BJ (cell line): ENCODE data around the gene CACNA1C. TPM values are rescaled to one million over a fixed set of nuclear protein-coding genes. Genes with fewer than 3 reads are reported as not detected.

Experiments
- CTCF ChIA-PET: fragments of 350-600 bp; formaldehyde crosslinking; extraction: SDS; loops from one replicate; lab custom pipeline; 2021; ENCODE audit warnings: antibody characterized with exemption, inconsistent platforms; lab: Yijun Ruan, JAX
- POLR2A ChIA-PET: fragments of 300-600 bp; sonication (Branson Sonifier 250); formaldehyde crosslinking; extraction: SDS; loops from one replicate; lab custom pipeline; 2021; ENCODE audit warnings: antibody characterized with exemption; lab: Charles Lee
- DNase-seq: peaks from one replicate; pipeline ENCODE4 v3.0.0-alpha.2; 2011; ENCODE audit warnings: low read depth
- H3K27me3 ChIP-seq: 2 replicates; pipeline ENCODE4 v1.6.0; 2011; ENCODE audit warnings: low read length; ENCODE audit not compliant: control insufficient read depth, insufficient read depth
- H3K36me3 ChIP-seq: 2 replicates; pipeline ENCODE4 v1.5.1; 2011; ENCODE audit warnings: low read length; ENCODE audit not compliant: control insufficient read depth, insufficient read depth
- H3K4me3 ChIP-seq: 2 replicates; pipeline ENCODE4 v1.5.1; 2011; ENCODE audit warnings: low read depth, mild to moderate bottlenecking, control low read depth, low read length
- polyA plus RNA-seq: library from polyadenylated mRNA; depleted of rRNA; stranded (reverse); fragments of >200 nt; gene quantifications from 2 replicates; pipeline ENCODE4 v1.2.3, GENCODE V29; 2011
- TF ChIP-seq, protein P1 (sequence below): IDR thresholded peaks from 2 replicates; pipeline ENCODE4 v1.5.1; 2011; ENCODE audit warnings: low read depth, mild to moderate bottlenecking, control low read depth, inconsistent platforms, low read length, moderate library complexity; ENCODE audit not compliant: insufficient read depth

Gene CACNA1C
- polyA plus RNA-seq, 1 experiment, result 14.7 TPM

DNA sequence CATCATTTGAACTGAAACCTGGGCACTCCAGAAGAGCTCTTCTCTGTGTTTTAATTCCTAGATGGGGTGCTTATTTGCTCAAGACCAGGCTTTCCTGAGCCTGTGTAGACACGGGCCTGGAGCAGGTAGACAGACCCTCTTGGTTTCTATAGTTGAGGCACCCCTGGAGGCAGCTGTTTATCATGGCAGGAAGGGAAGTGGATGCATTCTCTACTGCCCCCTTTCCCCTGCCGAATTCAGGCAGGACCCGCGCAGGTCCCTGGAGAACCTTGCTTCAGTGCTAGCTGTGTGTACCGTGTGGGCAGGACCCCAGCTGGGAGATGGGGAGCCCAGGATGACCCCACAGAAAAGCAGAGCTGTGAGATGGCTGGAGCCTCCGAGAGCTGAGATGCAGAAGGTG lies 6.0 kb downstream of the CACNA1C start:
- ChIA-PET CTCF (interaction anchor here (0.7 to 4.6 kb wide), 5 partner anchors 11 to 523 kb away, joined by 3 to 25 read pairs (median 3); no protein-coding TSS in a partner anchor), POLR2A (no interaction called here)
- Histone ChIP-seq H3K27me3 (no peaks in the 10 kb centered on the region), H3K36me3 (peaks cover 5% of the 10 kb centered on the region), H3K4me3 (no peak overlapping the region)
- TF ChIP-seq, protein P1, sequence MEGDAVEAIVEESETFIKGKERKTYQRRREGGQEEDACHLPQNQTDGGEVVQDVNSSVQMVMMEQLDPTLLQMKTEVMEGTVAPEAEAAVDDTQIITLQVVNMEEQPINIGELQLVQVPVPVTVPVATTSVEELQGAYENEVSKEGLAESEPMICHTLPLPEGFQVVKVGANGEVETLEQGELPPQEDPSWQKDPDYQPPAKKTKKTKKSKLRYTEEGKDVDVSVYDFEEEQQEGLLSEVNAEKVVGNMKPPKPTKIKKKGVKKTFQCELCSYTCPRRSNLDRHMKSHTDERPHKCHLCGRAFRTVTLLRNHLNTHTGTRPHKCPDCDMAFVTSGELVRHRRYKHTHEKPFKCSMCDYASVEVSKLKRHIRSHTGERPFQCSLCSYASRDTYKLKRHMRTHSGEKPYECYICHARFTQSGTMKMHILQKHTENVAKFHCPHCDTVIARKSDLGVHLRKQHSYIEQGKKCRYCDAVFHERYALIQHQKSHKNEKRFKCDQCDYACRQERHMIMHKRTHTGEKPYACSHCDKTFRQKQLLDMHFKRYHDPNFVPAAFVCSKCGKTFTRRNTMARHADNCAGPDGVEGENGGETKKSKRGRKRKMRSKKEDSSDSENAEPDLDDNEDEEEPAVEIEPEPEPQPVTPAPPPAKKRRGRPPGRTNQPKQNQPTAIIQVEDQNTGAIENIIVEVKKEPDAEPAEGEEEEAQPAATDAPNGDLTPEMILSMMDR, result no peak
- DNase-seq, result no peak

DNA sequence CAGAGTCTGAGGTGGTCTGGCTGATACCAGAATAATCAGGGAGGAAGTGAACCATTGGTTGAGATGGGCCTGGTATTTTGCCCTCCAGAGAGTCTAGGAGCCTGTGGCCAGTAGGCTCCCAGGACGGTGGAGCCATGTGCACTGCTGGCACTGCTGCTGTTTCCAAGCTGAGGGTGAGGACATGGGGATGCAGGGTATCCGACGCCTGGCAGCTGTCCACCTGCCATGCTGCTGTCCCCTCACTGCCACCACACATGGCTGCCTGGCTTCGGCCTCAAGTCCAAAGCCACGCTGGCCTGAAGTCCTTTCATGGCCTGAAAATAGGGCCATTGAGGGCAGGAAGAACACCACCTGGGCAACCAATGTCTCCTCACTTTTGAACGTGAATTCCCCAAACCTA lies 8.6 kb downstream of the CACNA1C start:
- TF ChIP-seq, protein P1, result no peak

DNA sequence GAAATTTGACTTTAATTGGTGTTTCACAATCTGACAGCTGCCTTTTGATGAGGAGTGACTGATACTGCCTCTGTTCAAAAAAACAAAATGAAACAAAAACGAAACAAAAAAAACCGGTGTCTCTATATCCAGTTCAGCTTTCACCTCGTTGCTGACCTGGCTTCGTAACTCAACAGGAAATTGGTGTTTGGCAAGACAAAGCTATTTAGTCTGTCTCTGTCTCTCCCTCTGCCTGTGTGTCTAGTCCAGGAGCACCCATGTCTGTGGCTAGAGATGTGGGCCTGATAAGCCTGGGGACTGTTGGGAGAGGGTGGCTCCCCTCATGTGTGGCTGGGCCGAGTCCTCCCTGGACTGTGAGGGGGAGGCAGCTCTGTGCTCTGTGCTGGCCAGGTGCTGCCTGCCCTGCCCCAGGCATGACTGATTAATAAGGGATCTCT lies 11.3 kb downstream of the CACNA1C start:
- no peak for DNase-seq
- H3K4me3 ChIP-seq, result no peak overlapping the region

More for the DNA sequence above, 8.6 kb downstream of the CACNA1C start:
- Histone ChIP-seq H3K4me3 (no peak overlapping the region), H3K36me3 (peaks cover 5% of the 10 kb centered on the region), H3K27me3 (no peaks in the 10 kb centered on the region)
- ChIA-PET POLR2A (no interaction called here), CTCF (interaction anchor here (0.8 kb wide), 1 partner anchor 214 kb away, joined by 3 read pairs; no protein-coding TSS in a partner anchor)
- no peak for DNase-seq

DNA sequence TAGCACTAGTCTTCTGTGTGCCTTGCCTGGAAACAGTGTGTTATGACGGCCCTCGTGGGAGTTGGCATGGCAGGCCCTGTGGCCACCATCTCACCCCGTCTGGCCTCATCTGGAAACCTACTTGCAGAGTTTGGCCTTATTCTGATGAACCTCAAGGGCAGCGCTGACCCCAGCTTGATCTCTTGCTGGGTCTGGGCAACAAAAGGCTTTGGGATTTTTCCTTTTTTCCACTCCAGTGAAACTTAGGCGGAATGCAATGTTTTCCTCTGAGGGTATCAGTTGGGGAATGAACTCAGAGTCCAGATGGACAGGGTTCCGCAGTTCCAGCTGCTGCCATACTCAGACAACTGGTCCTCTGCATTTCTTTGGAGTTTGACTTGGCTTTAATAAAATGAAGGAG lies 15.9 kb downstream of the CACNA1C start:
- DNase-seq, result no peak
- CTCF ChIA-PET, result interaction anchor here (1.5 kb wide), 1 partner anchor 11 kb away, joined by 6 read pairs; no protein-coding TSS in a partner anchor
- Histone ChIP-seq H3K27me3 (no peaks in the 10 kb centered on the region), H3K4me3 (no peak overlapping the region), H3K36me3 (peaks cover 1% of the 10 kb centered on the region)
- TF ChIP-seq, protein P1, result no peak
- POLR2A ChIA-PET, result no interaction called here

More for the DNA sequence above, 11.3 kb downstream of the CACNA1C start:
- ChIA-PET POLR2A (interaction anchor here (0.6 kb wide), 1 partner anchor 273 kb away, joined by 3 read pairs; no protein-coding TSS in a partner anchor), CTCF (interaction anchor here (1.4 to 1.8 kb wide), 2 partner anchors 9 to 519 kb away, joined by 4 to 6 read pairs; no protein-coding TSS in a partner anchor)
- Histone ChIP-seq H3K27me3 (no peaks in the 10 kb centered on the region), H3K36me3 (peaks cover 4% of the 10 kb centered on the region)
- TF ChIP-seq, protein P1, result no peak

DNA sequence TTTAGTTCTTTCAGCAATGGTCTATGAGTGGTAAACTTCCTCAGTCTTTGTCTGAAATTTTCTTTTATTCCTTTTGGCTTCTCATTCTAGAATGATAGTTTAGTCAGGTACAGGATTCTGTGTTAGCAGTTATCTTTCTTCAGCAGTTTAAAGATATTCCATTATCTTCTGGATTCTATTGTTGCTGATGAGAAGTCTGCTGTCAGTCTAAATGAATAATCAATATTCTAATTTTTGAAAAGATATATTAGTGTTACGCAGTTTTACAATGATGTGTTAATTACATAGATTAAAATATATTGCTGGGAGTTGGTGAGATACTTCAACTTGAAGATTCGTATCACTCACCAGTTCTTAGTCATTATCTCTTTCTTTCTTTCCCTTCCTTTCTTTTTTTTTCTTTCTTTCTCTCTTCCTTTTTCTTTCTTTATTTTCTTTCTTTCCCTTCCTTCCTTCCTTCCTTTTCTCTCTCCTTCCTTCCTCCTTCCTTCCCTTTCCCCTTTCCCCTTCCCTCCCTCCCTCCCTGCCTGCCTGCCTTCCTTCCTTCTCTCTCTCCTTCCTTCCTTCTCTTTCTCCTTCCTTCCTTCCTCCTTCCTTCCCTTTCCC lies 17.8 kb downstream of the CACNA1C start:
- H3K36me3 ChIP-seq, result peaks cover 1% of the 10 kb centered on the region
- DNase-seq, result no peak
- H3K27me3 ChIP-seq, result no peaks in the 10 kb centered on the region
- CTCF ChIA-PET, result no interaction called here
- TF ChIP-seq, protein P1, result no peak
- no peak overlapping the region for H3K4me3 ChIP-seq
- POLR2A ChIA-PET, result no interaction called here
